Measurements from ENCODE around the gene AKR1C2.

AKR1C2 gene

GRCh38 chr10:4947635-4948596 lies 55.7 kb downstream of the AKR1C2 start:
- no peaks in the 10 kb centered on the region for H3K4me1 ChIP-seq (ENCODE audit: insufficient read depth, low read length, poor library complexity, severe bottlenecking)
- no peak overlapping the region for H3K4me3 ChIP-seq (ENCODE audit: low read length, poor library complexity, severe bottlenecking)
- H3K9me2 ChIP-seq (replicated peaks; ENCODE audit: low read depth, low read length): no peaks in the 10 kb centered on the region
- no peak overlapping the region for H3K9ac ChIP-seq (ENCODE audit: low read depth, low read length, poor library complexity, severe bottlenecking)
- H3F3A ChIP-seq (ENCODE audit: low read depth): no peaks in the 10 kb centered on the region
- no peaks in the 10 kb centered on the region for H3K27me3 ChIP-seq (ENCODE audit: insufficient read depth, low read length, poor library complexity, severe bottlenecking)
- H3K9me3 ChIP-seq (ENCODE audit: insufficient read depth, low read depth, low read length): no peaks in the 10 kb centered on the region
- no peak overlapping the region for H3K4me2 ChIP-seq (ENCODE audit: low read depth, low read length, poor library complexity, severe bottlenecking)
- TF ChIP-seq CTCF (conservative IDR thresholded peaks at IDR 0.05; ENCODE audit: low read length): no peak
- TF ChIP-seq EZH2phosphoT487 (IDR thresholded peaks at IDR 0.05; ENCODE audit: borderline replicate concordance): no peak
- H3K36me3 ChIP-seq (ENCODE audit: insufficient read depth, low read length): no peaks in the 10 kb centered on the region
- no peaks in the 10 kb centered on the region for H4K20me1 ChIP-seq (ENCODE audit: insufficient read depth, low read length, poor library complexity, severe bottlenecking)
- H2AFZ ChIP-seq (ENCODE audit: low read length): no peak overlapping the region
- H3K79me2 ChIP-seq (ENCODE audit: insufficient read depth, low read length): no peaks in the 10 kb centered on the region

- Histone ChIP-seq H3K4me1 (ENCODE audit: insufficient read depth, low read length, poor library complexity, severe bottlenecking) (no peaks in the 10 kb centered on the region), H3K36me3 (ENCODE audit: insufficient read depth, low read length) (no peaks in the 10 kb centered on the region), H3F3A (ENCODE audit: low read depth) (no peaks in the 10 kb centered on the region), H3K9me3 (ENCODE audit: insufficient read depth, low read depth, low read length) (no peaks in the 10 kb centered on the region), H3K9ac (ENCODE audit: low read depth, low read length, poor library complexity, severe bottlenecking) (no peak overlapping the region), H3K4me2 (ENCODE audit: low read depth, low read length, poor library complexity, severe bottlenecking) (no peak overlapping the region), H4K20me1 (ENCODE audit: insufficient read depth, low read length, poor library complexity, severe bottlenecking) (no peaks in the 10 kb centered on the region), H3K4me3 (ENCODE audit: low read length, poor library complexity, severe bottlenecking) (no peak overlapping the region), H3K9me2 (replicated peaks; ENCODE audit: low read depth, low read length) (no peaks in the 10 kb centered on the region), H3K27me3 (ENCODE audit: insufficient read depth, low read length, poor library complexity, severe bottlenecking) (no peaks in the 10 kb centered on the region), H3K79me2 (ENCODE audit: insufficient read depth, low read length) (no peaks in the 10 kb centered on the region), H2AFZ (ENCODE audit: low read length) (no peak overlapping the region)
- TF ChIP-seq CTCF (conservative IDR thresholded peaks at IDR 0.05; ENCODE audit: low read length): no peak
- TF ChIP-seq EZH2phosphoT487 (IDR thresholded peaks at IDR 0.05; ENCODE audit: borderline replicate concordance): no peak
Measured at GRCh38 chr10:4947039-4947634, 56.5 kb downstream of the AKR1C2 start.

- Histone ChIP-seq H4K20me1 (ENCODE audit: insufficient read depth, low read length, poor library complexity, severe bottlenecking) (no peaks in the 10 kb centered on the region), H3K79me2 (ENCODE audit: insufficient read depth, low read length) (no peaks in the 10 kb centered on the region), H3F3A (ENCODE audit: low read depth) (no peaks in the 10 kb centered on the region), H2AFZ (ENCODE audit: low read length) (no peak overlapping the region), H3K9ac (ENCODE audit: low read depth, low read length, poor library complexity, severe bottlenecking) (no peak overlapping the region), H3K4me3 (ENCODE audit: low read length, poor library complexity, severe bottlenecking) (no peak overlapping the region), H3K9me3 (ENCODE audit: insufficient read depth, low read depth, low read length) (no peaks in the 10 kb centered on the region), H3K27me3 (ENCODE audit: insufficient read depth, low read length, poor library complexity, severe bottlenecking) (no peaks in the 10 kb centered on the region), H3K9me2 (replicated peaks; ENCODE audit: low read depth, low read length) (no peaks in the 10 kb centered on the region), H3K4me2 (ENCODE audit: low read depth, low read length, poor library complexity, severe bottlenecking) (no peak overlapping the region), H3K36me3 (ENCODE audit: insufficient read depth, low read length) (no peaks in the 10 kb centered on the region), H3K4me1 (ENCODE audit: insufficient read depth, low read length, poor library complexity, severe bottlenecking) (no peaks in the 10 kb centered on the region)
- no peak for TF ChIP-seq EZH2phosphoT487 (IDR thresholded peaks at IDR 0.05; ENCODE audit: borderline replicate concordance)
- no peak for TF ChIP-seq CTCF (conservative IDR thresholded peaks at IDR 0.05; ENCODE audit: low read length)
Measured at GRCh38 chr10:4945766-4946717, 57.6 kb downstream of the AKR1C2 start.
